Hematopoietic multipotent progenitor cell treated with erythropoietin and hydrocortisone succinate and interleukin-3 and kit ligand, for 8 days (in vitro differentiated cells): Measurements from ENCODE around the gene ATRX.
"Not testable (repeated sequence)": the region's sequence is repeated elsewhere in the genome, so short reads cannot be mapped to it uniquely, and the experiment has no call there.

Source experiments
- DNase-seq: peaks from one replicate; pipeline ENCODE4 v3.0.0-alpha.2; 2015

ATRX gene, protein sequence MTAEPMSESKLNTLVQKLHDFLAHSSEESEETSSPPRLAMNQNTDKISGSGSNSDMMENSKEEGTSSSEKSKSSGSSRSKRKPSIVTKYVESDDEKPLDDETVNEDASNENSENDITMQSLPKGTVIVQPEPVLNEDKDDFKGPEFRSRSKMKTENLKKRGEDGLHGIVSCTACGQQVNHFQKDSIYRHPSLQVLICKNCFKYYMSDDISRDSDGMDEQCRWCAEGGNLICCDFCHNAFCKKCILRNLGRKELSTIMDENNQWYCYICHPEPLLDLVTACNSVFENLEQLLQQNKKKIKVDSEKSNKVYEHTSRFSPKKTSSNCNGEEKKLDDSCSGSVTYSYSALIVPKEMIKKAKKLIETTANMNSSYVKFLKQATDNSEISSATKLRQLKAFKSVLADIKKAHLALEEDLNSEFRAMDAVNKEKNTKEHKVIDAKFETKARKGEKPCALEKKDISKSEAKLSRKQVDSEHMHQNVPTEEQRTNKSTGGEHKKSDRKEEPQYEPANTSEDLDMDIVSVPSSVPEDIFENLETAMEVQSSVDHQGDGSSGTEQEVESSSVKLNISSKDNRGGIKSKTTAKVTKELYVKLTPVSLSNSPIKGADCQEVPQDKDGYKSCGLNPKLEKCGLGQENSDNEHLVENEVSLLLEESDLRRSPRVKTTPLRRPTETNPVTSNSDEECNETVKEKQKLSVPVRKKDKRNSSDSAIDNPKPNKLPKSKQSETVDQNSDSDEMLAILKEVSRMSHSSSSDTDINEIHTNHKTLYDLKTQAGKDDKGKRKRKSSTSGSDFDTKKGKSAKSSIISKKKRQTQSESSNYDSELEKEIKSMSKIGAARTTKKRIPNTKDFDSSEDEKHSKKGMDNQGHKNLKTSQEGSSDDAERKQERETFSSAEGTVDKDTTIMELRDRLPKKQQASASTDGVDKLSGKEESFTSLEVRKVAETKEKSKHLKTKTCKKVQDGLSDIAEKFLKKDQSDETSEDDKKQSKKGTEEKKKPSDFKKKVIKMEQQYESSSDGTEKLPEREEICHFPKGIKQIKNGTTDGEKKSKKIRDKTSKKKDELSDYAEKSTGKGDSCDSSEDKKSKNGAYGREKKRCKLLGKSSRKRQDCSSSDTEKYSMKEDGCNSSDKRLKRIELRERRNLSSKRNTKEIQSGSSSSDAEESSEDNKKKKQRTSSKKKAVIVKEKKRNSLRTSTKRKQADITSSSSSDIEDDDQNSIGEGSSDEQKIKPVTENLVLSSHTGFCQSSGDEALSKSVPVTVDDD (N-terminal part only)

DNA sequence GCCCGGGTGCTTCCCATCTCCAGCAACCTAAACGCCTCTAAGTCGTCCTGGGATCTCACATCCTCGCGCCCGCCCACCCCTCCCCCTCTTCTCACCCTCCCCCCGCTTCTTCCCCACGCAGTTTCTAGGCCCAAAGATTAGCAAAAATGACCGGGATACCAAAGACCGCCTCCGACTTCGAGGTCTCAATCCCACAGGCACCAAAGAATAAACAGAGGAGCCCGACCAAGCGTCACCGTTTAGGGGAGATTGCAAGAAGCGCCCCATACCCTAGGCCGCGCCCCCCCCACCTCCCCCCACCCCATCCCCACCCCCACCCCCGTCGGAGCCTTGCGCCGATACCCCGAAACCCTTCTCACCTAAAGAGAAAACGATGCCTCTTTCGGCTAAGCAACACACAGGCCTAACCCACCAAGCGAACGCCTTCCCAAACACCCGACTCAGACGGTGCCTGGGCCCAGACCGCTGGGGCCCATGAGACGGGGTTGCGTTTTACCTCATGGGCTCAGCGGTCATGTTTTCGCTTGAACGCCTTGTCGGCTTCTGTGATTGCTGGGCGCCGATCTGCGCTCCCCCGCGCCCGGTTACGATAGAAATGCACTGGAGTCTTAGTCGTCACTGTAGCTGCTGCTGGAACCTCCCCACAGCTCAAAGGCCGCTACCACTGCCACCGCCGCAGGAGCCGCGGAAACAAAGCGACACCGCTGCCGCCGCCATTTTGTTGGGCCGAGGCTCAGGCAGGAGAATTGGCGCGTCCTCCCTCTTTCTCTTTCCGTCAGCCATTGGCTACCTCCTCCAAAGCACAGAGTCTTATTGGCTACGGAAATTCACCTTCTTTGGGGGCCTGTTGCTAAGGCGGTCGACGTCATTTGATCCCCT is at the start of gene ATRX:
TSS of gene ATRX (minus strand) at position 731 of the 879 bp plus-strand sequence. CDS start at position 516, 215 bp downstream.
- peak; percentile 90 for DNase-seq

DNA sequence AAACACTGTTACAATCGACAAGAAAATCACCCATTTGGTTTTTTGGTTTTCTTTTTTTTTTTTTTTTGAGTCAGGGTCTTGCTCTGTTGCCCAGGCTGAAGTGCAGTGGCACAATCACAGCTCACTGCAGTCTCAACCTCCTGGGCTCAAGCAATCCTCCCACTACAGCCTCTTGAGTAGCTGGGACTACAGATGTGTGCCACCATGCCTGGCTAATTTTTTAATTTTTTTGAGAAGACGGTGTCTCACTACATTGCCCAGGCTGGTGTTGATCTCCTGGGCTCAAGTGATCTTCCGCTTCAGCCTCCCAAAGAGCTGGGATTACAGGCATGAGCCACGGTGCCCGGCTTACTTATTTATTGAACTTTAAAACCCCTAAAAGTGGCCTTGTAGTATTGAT is 45.5 kb upstream of the ATRX start:
- not testable (repeated sequence) for DNase-seq

DNA sequence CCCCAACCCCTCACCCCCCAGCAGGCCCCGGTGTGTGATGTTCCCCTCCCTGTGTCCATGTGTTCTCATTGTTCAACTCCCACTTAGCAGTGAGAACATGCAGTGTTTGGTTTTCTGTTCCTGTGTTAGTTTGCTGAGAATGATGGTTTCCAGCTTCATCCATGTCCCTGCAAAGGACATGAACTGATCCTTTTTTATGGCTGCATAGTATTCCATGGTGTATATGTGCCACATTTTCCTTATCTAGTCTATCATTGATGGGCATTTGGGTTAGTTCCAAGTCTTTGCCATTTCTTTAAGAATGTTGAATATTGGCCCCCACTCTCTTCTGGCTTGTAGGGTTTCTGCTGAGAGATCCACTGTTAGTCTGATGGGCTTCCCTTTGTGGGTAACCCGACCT is 36.0 kb upstream of the ATRX start:
- DNase-seq, result not testable (repeated sequence)

DNA sequence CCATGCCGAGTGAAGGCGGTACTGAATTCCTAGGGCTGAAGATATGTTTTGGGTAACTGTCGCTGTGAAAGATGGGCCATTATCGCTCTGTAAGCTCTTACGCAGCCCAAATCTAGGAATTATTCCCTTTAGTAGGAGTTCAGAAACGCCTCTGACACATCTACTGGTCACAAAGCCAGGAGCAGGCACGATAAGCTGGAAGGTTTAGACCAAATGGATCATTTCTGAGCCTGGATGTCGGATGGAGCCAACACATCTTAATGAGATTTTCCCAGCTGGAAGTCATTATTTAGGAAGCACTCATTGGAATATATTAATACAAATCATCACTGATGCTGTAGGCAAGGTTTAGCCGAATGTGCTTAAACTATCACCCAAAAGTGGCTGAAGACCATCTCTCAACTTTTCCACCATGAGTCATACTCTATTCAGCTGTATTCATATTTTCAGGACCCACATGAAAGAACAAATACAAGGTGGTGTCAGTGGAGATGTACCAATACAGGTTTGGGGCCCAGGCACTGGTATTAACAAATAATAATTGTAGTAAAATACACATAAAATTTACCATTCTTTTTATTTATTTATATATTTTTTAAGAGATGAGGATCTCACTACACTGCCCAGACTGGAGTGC is 34.2 kb upstream of the ATRX start:
- no peak for DNase-seq

DNA sequence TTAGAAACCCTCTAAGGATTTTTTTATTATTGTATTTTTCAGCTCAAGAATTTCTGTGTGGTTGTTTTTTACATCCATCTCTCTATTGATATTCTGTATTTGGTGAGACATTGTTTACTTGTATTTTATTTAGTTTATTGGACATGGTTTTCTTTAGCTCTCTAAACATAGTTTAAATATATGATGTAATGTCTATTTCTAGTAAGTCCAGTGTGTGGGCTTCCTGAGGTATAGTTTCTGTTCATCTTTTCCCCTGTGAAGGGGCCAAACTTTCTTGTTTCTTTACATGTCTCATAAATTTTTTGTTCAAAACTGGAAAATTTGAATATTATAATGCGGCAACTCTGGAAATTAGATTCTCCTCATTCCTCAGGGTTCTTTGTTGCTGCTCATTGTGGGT is 28.2 kb upstream of the ATRX start:
- DNase-seq, result no peak

DNA sequence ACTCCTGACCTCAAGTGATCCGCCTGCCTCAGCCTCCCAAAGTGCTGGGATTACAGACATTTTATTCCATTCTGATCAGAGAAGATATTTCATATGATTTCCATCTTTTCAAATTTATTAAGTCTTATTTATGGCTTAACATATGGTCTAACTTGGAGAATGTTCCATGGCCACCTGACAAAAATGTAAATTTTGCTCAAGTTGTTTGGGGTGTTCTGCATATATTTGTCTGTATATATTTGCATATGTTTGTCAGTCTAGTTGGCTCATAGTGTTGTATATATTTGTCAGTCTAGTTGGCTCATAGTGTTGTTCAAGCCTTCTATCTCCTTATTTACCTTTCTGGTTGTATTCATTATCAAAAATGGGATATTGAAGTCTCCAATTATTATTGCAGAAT is 16.2 kb upstream of the ATRX start:
- DNase-seq, result no peak

DNA sequence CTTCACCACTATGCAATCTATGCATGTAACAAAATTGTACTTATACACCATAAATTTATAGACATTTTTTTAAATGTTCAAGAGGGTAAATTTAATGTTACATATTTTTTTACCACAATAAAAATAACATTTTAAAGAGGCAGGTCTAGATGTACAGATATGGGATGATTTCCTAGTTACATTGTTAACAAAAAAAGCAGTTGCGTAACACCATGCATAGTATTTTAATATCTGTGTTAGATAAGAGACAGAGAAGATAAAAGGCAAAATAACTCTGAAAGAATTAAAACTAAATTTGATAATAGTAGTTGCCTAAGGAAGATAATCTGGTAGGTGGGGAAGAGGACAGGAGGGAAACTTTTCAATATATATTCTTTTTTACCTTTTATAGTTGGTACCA is 9.1 kb upstream of the ATRX start:
- DNase-seq, result no peak

DNA sequence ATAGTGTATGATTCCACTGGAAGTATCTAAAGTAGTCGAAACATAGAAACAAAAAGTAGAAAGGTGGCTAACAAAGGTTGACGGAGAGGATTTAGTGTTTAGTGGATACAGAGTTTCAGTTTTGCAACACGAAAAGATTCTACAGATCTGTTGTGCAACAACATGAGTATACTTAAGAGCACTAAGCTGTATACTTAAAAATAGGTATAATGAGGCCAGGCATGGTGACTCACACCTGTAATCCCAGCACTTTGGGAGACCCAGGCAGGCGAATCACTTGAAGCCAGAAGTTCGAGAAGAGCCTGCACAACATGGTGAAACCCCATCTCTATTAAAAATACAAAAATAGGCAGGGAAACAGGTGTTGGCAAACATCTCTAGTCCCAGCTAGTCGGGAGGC is 7.9 kb upstream of the ATRX start:
- DNase-seq, result no peak

DNA sequence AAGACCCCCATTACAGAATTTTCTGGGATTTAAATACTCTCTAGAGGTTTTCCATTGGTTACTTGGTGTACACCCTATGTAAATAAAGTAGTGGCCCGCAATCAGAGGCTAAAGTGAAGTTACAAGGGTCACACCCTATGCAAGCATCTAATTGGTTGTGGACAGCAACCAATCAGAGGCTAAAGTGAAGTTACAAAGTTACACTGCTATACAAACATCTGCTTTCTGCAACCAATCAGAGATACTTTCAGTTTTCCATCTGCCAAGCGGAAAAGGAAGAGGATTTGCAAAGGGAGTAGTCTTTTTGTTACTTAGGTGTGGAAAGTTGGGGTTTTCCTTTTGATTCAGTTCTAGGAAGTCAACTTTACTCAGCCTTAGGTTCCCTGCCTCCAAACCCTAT is 2.0 kb upstream of the ATRX start:
- peak; percentile 87 for DNase-seq

DNA sequence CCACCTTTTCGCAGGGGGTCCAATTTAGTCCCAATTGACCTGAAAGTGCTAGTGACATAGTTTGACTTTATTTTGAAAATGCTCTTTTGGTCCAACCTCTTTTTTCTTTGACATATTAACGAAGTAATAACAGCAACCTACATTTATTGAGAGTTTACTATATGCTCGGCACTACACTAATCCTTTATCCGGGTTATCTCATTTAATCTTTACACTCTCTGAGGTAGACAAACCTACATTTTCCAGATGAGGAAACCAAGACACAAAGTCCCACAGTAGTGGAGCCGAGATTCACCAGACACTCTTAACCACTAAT is 307 bp upstream of the ATRX start:
- no peak for DNase-seq

DNA sequence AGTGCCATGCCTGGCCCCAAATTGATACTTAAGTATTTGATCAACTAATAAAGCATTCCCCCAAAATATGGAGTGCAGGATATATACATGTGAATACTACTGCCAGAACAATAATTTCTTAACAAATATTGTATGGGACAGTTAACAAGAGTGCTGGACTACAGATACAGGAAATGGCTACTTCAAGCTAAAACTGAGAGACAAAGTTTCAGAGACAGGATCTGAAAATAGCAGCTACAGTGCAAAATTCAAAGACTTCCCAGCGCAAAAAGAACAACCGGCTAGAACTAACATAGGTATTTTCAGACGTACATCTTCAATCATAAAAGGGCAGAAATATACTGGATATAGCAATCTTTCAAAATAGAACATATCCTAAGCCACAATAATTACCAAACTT is 6.3 kb downstream of the ATRX start:
- no peak for DNase-seq

DNA sequence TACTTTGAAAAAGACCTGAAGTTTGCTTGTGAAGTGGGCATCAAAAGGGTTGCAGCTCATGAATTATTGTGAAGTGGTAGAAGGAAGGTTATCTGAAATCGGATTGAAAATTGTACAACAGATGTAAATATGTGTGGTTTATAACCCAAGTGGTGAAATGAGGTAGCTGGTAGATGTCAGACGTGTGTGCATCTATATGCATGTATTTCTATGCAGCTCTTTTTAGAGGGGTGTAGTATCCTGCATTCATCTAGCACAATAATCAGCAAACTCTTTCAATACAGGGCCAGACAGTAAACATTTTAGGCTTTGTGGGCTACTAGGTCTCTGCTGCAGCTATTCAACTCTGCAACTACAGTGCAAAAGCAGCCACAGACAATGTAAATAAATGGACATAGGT is 9.4 kb downstream of the ATRX start:
- DNase-seq, result no peak

DNA sequence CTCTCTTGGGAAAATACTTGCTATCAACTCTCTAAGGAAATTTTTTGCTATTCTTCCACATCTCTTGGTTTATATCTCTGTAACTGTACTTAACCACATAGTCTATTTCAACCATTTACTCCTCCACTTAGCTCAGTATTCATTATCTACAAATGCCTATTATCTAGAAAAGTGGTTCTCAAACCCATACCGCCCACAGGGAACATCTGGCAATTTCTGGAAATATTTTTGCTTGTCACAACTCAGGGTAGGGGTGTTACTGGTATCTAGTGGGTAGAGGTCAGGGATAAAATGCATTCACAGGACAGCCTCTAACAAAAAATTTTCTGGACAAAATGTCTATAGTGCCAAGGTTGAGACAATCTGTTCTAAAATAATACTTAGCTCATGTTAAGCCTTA is 14.4 kb downstream of the ATRX start:
- peak; percentile 46 for DNase-seq

DNA sequence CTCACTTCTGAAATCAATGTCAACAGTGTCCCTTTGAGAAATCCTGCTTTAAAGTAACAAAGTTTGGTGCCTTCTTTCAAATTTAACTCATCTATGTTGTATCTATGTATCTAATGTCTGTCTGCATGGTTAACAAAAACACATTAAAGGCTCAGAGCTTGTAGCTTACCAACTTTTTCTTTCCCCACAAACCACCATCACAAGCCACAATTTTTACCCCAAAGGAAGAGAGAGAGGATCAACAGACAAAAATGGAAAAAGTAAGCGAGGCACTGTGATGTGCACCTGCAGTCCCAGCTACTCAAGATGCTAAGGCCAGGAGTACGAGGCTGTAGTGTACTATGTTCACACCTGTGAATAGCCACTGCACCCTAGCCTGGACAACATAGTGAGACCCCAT is 17.2 kb downstream of the ATRX start:
- DNase-seq, result no peak

DNA sequence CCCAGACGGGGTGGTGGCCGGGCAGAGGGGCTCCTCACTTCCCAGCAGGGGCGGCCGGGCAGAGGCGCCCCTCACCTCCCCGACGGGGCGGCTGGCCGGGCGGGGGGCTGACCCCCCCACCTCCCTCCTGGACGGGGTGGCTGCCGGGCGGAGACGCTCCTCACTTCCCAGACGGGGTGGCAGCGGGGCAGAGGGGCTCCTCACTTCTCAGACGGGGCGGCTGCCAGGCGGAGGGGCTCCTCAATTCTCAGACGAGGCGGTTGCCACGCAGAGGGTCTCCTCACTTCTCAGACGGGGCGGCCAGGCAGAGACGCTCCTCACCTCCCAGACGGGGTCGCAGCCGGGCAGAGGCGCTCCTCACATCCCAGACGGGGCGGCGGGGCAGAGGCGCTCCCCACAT is 19.8 kb downstream of the ATRX start:
- not testable (repeated sequence) for DNase-seq

DNA sequence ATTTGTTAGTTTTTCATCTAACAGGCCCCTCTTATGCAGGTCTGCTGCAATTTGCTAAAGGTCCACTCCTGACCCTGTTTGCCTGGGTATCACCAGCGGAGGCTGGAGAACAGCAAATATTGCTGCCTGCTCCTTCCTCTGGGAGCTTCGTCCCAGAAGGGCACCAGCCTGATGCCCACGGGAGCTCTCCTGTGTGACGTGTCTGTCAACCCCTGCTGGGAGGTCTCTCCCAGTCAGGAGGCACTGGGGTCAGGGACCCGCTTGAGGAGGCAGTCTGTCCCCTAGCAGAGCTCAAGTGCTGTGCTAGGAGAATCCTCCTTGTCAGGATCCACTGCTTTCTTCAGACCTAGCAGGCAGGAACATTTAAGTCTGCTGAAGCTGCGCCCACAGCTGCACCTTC is 30.5 kb downstream of the ATRX start:
- DNase-seq, result no peak

DNA sequence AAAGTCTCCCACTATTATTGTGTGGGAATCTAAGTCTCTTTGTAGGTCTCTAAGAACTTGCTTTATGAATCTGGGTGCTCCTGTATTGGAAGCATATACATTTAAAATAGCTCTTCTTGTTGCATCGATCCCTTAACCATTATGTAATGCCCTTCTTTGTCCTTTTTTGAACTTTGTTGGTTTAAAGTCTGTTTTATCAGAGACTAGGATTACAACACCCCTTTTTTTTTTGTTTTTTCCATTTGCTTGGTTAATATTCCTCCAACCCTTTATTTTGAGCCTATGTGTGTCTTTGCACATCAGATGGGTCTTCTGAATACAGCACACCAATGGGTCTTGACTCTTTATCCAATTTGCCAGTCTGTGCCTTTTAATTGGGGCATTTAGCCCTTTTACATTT is 32.1 kb downstream of the ATRX start:
- DNase-seq, result not testable (repeated sequence)

DNA sequence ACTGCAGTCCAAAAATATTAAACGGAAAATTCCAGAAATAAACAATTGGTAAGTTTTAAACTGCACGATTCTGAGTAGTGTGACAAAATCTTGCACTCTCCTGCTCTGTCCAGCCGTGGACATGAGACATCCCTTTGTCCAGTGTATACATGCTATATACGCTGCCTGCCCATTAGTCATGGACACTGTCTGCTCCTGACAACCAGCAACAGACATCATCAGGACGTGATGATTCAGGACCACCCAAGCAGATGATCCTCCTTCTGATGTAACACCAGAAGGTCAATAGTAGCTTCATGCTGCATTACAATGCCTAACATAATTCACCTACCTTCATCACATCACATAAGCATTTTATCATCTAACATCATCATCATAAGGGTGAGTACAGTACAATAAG is 36.3 kb downstream of the ATRX start:
- DNase-seq, result no peak

DNA sequence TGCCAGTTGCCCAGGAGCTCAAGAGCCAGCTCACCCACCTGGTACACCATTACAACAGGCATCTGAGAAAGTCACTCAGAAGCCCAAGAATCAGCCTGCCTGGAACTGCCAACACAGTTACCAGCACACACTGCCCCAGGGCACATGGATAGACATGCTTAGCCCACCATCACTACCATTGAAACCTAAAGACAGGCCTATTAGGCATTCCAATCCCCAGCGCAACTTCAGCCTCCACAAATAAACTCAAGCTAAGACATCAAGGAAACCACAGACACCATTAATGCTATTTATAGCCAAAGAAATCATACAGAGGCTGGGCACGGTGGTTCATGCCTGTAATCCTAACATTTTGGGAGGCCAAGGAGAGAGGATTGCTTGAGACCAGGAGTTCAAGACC is 42.3 kb downstream of the ATRX start:
- DNase-seq, result no peak

DNA sequence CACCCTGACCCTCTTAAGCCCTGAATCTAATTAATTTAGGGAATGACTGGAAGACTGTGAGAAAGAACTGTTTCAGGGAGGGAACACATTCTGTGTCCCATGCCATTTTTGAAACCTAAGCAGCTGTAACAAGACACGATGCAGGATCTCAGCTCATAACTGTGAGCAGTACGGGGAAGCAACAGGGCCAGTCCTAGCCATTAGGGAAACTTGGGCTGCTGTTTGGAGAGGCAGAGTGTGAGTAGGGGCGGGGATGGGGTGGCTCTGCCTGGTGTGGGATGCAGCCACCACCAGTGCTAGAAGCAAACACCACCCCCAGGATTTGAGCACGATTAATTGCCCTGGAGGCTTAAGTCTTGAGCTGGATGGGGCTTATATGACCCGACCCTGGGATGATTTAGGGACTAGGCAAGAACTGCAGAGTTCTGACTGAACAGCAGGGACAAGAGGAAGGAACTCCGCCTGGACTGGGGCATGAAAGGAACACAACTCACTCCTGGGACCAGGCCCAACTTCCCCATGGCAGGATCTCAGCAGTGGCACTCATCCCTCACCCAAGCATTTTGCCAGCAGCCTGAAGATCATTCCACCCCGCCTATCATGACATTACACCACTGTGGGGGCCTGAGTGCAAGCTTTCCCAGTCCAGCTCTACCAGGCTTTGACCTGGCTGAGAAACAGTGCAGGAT is 43.1 kb downstream of the ATRX start:
- DNase-seq, result no peak

DNA sequence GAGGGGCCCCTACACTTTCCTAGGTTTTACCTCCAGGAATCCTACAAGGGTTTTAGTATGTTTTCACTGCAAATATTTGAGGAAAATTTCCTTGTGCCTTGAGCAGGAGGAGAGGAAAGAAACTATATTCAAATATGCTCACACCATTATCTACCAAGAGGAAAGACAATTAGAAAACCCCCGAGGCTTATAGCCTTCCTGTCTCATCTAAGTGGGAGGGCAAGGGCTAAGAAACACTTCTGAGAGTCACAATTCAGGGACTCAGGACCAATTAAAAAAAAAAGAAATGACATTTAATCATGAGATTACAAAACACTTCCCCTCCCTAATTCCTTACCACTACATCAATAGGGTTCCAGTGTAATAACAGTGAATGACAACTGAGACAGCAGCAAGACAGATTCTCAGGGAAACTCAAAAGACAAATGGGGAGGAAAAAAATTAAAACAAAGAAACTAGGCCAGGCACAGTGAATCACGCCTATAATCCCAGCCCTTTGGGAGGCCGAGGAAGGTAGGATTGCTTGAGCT is 45.6 kb downstream of the ATRX start:
- DNase-seq, result no peak
